Body of pancreas (tissue), 4 donors: Measurements from ENCODE around the gene SH2D7. TPM values are rescaled to one million over a fixed set of nuclear protein-coding genes. Genes with fewer than 3 reads are reported as not detected.

Source experiments
- ATAC-seq: fragments of 150-250 bp; one replicate; pipeline ENCODE4 v1.9.1; 2016
- DNase-seq, 4 donors: peaks; one replicate each; pipeline ENCODE4 v3.0.0-alpha.2; 2019
- H3K27ac ChIP-seq, 4 donors: fragments of 200-600 bp; sonication (generic); 1 replicate in 3 of 4; 2 replicates in 1 of 4; pipeline versions ENCODE4 v1.5.1 to v1.6.1; 2016 to 2019; ENCODE audit warnings: mild to moderate bottlenecking in 1 of 4, mixed read lengths in 1 of 4, moderate library complexity in 1 of 4
- H3K27me3 ChIP-seq, 2 donors: fragments of 200-600 bp; sonication (generic); one replicate each; pipeline ENCODE4 v1.6.0; 2016; ENCODE audit warnings: mild to moderate bottlenecking in 1 of 2
- H3K36me3 ChIP-seq, 2 donors: fragments of 200-600 bp; sonication (generic); replicated peaks in 1 of 2; 2 replicates each; pipeline ENCODE4 v1.5.1; 2016; ENCODE audit warnings: low read depth in 2 of 2; ENCODE audit not compliant: insufficient read depth in 1 of 2
- H3K4me1 ChIP-seq: fragments of 200-600 bp; sonication (generic); one replicate; pipeline ENCODE4 v1.6.0; 2016
- H3K4me3 ChIP-seq, 2 donors: fragments of 200-600 bp; sonication (generic); 1 replicate in 1 of 2; 2 replicates in 1 of 2; pipeline ENCODE4 v1.5.1; 2016 to 2019
- H3K9me3 ChIP-seq, 3 donors: fragments of 200-600 bp; sonication (generic); 1 replicate in 2 of 3; 2 replicates in 1 of 3; pipeline ENCODE4 v1.5.1; 2016
- CTCF ChIP-seq, 7 experiments: fragments of 450-650 bp in 4 of 7; fragments of 200-600 bp in 3 of 7; sonication (generic) in 3 of 7; IDR thresholded peaks; one replicate each; pipeline ENCODE4 v1.5.1; 2016 to 2019; ENCODE audit warnings: antibody characterized with exemption in 7 of 7
- POLR2A ChIP-seq, 3 donors: fragments of 450-650 bp; IDR thresholded peaks; one replicate each; pipeline ENCODE4 v1.6.1; 2016; ENCODE audit warnings: antibody characterized with exemption in 3 of 3, mild to moderate bottlenecking in 2 of 3
- WGBS, 2 donors: methylation state at CpG; one replicate each; pipeline ENCODE4 v1.1.5; 2017; 5-methylcytosine and 5-hydroxymethylcytosine counted together
- intact Hi-C: fragments of 100-400 bp; cut with DNase I; formaldehyde crosslinking; loops from one replicate; pipeline ENCODE4 v1.15.1; 2023
- total RNA-seq, 2 donors: library from RNA; depleted of rRNA; stranded (reverse); fragments of >200 nt; gene quantifications; one replicate each; pipeline ENCODE4 v1.1.0, GENCODE V29; 2016

Gene SH2D7
- total RNA-seq, 2 donors from 2014 or later, result not detected

- no peaks in the 10 kb centered on the region for H3K9me3 ChIP-seq
- H3K36me3 ChIP-seq, result no peaks in the 10 kb centered on the region
- H3K27me3 ChIP-seq, result no peaks in the 10 kb centered on the region
- H3K4me1 ChIP-seq, result peaks cover 14% of the 10 kb centered on the region
- DNase-seq, result no peak
- 72 to 78% methylated on average over 2 of the region's 2 CpGs for WGBS, 2 donors
- H3K4me3 ChIP-seq, result no peak overlapping the region
- TF ChIP-seq POLR2A (IDR thresholded peaks at IDR 0.05), result no peak
- TF ChIP-seq CTCF (IDR thresholded peaks at IDR 0.05), result no peak
- ATAC-seq, result no peak
- intact Hi-C loops, result no loop called here
- H3K27ac ChIP-seq, result no peak overlapping the region
Observed at GRCh38 chr15:78127882-78128281, 35.5 kb downstream of the SH2D7 start.

DNA sequence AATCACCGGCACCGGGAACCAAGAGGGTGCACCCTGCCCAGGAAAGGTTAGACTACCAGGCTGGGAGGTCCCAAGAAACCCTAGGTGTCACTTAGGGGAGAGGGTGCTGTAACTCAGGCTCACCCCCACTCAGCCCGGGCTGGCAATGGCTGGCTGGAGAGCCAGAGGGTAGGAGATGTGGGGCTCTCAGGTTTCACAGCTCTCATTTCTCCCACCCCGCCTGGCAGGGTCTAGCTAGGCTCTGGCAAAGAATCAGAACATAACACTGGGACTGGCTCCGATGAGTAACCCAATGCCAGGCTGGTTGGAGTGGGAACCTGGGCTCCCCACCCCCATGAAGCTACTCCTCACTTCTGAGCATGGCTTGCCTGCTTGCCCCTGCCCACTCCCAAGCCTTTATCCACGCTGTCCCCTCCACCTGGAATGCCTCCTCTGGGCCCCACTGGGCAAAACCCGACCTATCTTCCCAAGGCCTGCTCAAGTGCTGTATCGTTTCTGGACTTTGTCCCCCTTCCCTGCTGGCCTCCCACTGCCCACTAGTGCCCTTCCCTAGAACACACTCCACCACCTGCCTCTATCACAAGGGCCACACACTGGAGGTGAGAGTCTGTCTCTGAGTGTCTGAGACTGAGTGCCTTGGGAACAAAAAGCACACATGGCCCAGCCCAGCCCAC lies 36.9 kb downstream of the SH2D7 start:
- intact Hi-C loops, result no loop called here
- Histone ChIP-seq H3K27me3 (no peaks in the 10 kb centered on the region), H3K36me3 (no peaks in the 10 kb centered on the region), H3K9me3 (no peaks in the 10 kb centered on the region), H3K4me3 (no peak overlapping the region), H3K4me1 (peaks cover 14% of the 10 kb centered on the region), H3K27ac (no peak overlapping the region)
- TF ChIP-seq CTCF (IDR thresholded peaks at IDR 0.05) (no peak), POLR2A (IDR thresholded peaks at IDR 0.05) (no peak)
- peak in 1 of 4 donors; percentile 48 for DNase-seq
- ATAC-seq, result no peak
- WGBS, 2 donors, result 44 to 60% methylated on average over 7 to 8 of the region's 8 CpGs

DNA sequence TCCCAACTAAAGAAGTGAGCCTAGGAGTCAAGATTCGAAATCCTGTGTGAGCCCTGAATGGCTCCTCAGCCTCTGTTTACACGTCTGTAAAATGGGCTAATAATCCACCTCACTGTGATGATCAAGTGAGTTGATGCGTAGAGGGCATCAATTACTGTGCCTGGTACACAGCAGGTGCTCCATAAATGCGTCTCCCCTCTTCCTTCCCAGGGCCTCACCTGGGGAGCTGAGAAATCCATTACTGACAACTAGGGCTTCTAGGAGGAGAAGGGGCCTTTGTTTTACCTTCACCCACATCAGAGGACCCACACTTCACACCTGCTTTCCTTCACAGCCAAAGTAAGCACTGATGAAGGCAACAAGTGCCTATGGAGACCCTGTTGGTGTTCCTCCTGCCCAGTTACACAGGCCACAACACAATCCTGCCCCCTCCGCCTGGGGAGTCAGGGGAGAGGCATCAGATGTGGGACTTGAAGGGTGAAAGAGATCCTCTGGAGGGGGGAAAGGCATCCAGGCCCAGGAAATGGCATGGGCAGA lies 37.5 kb downstream of the SH2D7 start:
- Histone ChIP-seq H3K27ac (no peak overlapping the region), H3K9me3 (no peaks in the 10 kb centered on the region), H3K4me3 (no peak overlapping the region), H3K4me1 (peaks cover 14% of the 10 kb centered on the region), H3K27me3 (no peaks in the 10 kb centered on the region), H3K36me3 (no peaks in the 10 kb centered on the region)
- DNase-seq, result no peak
- TF ChIP-seq CTCF (IDR thresholded peaks at IDR 0.05) (no peak), POLR2A (IDR thresholded peaks at IDR 0.05) (no peak)
- intact Hi-C loops, result no loop called here
- 84 to 100% methylated on average over 4 to 5 of the region's 5 CpGs for WGBS, 2 donors
- ATAC-seq, result no peak

DNA sequence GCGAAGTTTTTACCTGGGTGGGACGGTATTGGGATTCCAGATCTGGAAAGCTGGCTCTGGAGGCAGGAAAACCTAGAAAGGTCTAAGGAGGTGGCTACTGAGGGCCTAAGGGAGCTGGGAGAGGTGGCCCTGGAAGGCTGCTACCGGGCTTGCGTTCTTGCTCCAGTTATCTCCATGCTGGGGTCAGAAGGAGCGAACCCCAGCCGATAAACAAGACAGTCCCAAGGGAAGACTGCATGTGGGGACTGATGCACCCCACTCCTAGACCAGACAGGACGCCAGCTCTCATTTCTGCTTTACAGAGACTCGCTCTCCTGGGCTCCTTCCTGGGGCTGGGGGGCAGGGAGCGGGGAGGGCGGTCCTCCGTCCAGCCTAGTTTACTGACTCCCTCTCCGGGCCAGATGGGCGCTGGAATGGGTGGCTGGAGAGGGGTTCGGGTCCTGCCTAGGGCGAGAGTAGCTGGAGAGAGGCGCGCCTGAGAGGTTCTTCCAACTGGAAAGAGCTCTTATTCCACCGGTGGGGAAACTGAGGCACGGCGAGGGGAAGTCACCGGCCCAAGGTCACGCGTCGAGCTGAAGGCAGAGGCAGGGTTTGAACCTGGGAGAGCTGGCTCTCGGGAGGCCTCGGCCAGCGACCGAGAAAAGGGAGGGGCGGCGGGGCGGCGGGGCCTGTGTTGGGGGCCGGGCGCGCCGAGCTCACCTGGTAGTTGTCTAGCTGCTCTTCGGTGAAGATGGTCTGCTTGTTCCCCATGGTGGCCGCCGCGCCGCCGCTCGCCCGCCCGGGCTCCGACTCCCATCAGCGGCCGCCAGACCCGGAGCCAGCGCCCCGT lies 38.3 kb downstream of the SH2D7 start:
- Histone ChIP-seq H3K9me3 (no peaks in the 10 kb centered on the region), H3K4me3 (no peak overlapping the region), H3K4me1 (peaks cover 14% of the 10 kb centered on the region), H3K36me3 (no peaks in the 10 kb centered on the region), H3K27ac (peak overlapping the region in 3 of 4 donors; percentile 66 to 77 (median 73)), H3K27me3 (no peaks in the 10 kb centered on the region)
- WGBS, 2 donors, result 34 to 57% methylated on average over 22 to 50 of the region's 51 CpGs
- peak in 2 of 4 donors; percentile 23 to 25 for DNase-seq
- ATAC-seq, result peak; percentile 31
- intact Hi-C loops, result no loop called here
- TF ChIP-seq CTCF (IDR thresholded peaks at IDR 0.05), result no peak
